ENCODE data around the gene HSFX2. TPM values are rescaled to one million over a fixed set of nuclear protein-coding genes. Genes with fewer than 3 reads are reported as not detected.

HSFX2 gene
- total RNA-seq, 1 donor from 2014 or later: not detected

GRCh38 chrX:149571770-149572169 is 23.3 kb downstream of the HSFX2 start:
- TF ChIP-seq, protein P1, sequence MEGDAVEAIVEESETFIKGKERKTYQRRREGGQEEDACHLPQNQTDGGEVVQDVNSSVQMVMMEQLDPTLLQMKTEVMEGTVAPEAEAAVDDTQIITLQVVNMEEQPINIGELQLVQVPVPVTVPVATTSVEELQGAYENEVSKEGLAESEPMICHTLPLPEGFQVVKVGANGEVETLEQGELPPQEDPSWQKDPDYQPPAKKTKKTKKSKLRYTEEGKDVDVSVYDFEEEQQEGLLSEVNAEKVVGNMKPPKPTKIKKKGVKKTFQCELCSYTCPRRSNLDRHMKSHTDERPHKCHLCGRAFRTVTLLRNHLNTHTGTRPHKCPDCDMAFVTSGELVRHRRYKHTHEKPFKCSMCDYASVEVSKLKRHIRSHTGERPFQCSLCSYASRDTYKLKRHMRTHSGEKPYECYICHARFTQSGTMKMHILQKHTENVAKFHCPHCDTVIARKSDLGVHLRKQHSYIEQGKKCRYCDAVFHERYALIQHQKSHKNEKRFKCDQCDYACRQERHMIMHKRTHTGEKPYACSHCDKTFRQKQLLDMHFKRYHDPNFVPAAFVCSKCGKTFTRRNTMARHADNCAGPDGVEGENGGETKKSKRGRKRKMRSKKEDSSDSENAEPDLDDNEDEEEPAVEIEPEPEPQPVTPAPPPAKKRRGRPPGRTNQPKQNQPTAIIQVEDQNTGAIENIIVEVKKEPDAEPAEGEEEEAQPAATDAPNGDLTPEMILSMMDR (IDR thresholded peaks at IDR 0.05; ENCODE audit: borderline replicate concordance): no peak
- intact Hi-C loops (cut with micrococcal nuclease): no loop called here
- no peak for DNase-seq

DNA sequence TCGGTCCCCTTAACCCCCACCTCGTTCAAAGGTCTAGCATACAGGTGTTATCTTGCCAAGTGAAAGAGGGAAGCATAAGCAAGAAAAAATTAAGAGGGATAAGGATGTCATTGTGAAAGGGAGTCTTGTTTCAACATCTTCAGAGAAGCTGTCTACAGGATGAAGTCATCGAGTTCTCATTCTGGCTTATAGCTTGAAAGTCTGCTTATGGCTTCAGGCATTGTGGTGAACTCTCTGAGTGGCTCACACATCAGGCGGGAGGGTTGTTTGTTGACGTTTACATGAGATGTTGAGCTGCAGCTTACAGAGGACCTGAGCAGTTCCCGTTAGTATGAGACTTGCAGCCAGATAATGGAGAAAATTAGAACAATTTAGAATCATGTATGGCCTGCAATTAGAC is 24.4 kb downstream of the HSFX2 start:
- no peak for DNase-seq
- intact Hi-C loops (cut with micrococcal nuclease): no loop called here
- H3K9me3 ChIP-seq (replicated peaks): no peaks in the 10 kb centered on the region
- H3K27ac ChIP-seq (replicated peaks): no peak overlapping the region
- no peaks in the 10 kb centered on the region for H3K4me1 ChIP-seq
- no peaks in the 10 kb centered on the region for H3K36me3 ChIP-seq
- TF ChIP-seq, protein P1 (IDR thresholded peaks at IDR 0.05; ENCODE audit: borderline replicate concordance): no peak
- H3K4me3 ChIP-seq: no peak overlapping the region
- no peaks in the 10 kb centered on the region for H3K27me3 ChIP-seq (ENCODE audit: low read depth)

More at GRCh38 chrX:149571770-149572169, 23.3 kb downstream of the HSFX2 start:
- H3K4me3 ChIP-seq: no peak overlapping the region
- H3K9me3 ChIP-seq (replicated peaks): no peaks in the 10 kb centered on the region
- H3K27me3 ChIP-seq (ENCODE audit: low read depth): no peaks in the 10 kb centered on the region
- H3K4me1 ChIP-seq: no peaks in the 10 kb centered on the region
- H3K36me3 ChIP-seq: no peaks in the 10 kb centered on the region
- no peak overlapping the region for H3K27ac ChIP-seq (replicated peaks)

DNA sequence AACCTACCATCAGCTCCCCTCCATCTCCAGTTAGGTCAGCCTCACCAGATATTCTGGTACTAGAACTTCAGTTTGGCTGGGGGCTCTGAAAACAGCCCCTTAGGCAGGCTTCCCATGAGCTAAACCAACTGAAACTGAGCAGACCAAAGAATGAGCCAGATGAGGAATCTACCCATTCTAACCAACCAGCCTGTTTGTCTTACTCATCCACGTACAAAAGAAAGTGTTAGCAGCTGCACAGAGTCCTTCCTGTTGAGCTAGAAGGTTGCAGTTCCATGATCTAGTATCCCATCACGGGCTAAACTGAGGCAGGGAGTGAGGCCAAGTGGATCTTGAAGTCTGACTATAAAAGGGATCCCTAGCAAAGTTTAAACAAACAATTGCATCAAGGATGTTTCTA is 25.3 kb downstream of the HSFX2 start:
- no peaks in the 10 kb centered on the region for H3K36me3 ChIP-seq
- no peak overlapping the region for H3K27ac ChIP-seq (replicated peaks)
- intact Hi-C loops (cut with micrococcal nuclease): no loop called here
- no peaks in the 10 kb centered on the region for H3K9me3 ChIP-seq (replicated peaks)
- no peaks in the 10 kb centered on the region for H3K27me3 ChIP-seq (ENCODE audit: low read depth)
- H3K4me3 ChIP-seq: no peak overlapping the region
- no peak for DNase-seq
- TF ChIP-seq, protein P1 (IDR thresholded peaks at IDR 0.05; ENCODE audit: borderline replicate concordance): no peak
- no peaks in the 10 kb centered on the region for H3K4me1 ChIP-seq

- Histone ChIP-seq H3K27ac (replicated peaks) (no peak overlapping the region), H3K4me1 (no peaks in the 10 kb centered on the region), H3K9me3 (replicated peaks) (no peaks in the 10 kb centered on the region), H3K27me3 (ENCODE audit: low read depth) (no peaks in the 10 kb centered on the region), H3K4me3 (no peak overlapping the region), H3K36me3 (no peaks in the 10 kb centered on the region)
- DNase-seq: no peak
- intact Hi-C loops (cut with micrococcal nuclease): no loop called here
- TF ChIP-seq, protein P1 (IDR thresholded peaks at IDR 0.05; ENCODE audit: borderline replicate concordance): no peak
Observed at GRCh38 chrX:149568701-149569296, 26.3 kb downstream of the HSFX2 start.

GRCh38 chrX:149567621-149568417 is 27.3 kb downstream of the HSFX2 start:
- no peak overlapping the region for H3K27ac ChIP-seq (replicated peaks)
- intact Hi-C loops (cut with micrococcal nuclease): no loop called here
- H3K27me3 ChIP-seq (ENCODE audit: low read depth): no peaks in the 10 kb centered on the region
- H3K4me1 ChIP-seq: no peaks in the 10 kb centered on the region
- no peaks in the 10 kb centered on the region for H3K36me3 ChIP-seq
- no peaks in the 10 kb centered on the region for H3K9me3 ChIP-seq (replicated peaks)
- no peak for DNase-seq
- H3K4me3 ChIP-seq: no peak overlapping the region
- TF ChIP-seq, protein P1 (IDR thresholded peaks at IDR 0.05; ENCODE audit: borderline replicate concordance): no peak

Data from left ventricle myocardium inferior (tissue), 1 donor.